ENCODE measurements around the gene DUS1L.

Gene DUS1L

DNA sequence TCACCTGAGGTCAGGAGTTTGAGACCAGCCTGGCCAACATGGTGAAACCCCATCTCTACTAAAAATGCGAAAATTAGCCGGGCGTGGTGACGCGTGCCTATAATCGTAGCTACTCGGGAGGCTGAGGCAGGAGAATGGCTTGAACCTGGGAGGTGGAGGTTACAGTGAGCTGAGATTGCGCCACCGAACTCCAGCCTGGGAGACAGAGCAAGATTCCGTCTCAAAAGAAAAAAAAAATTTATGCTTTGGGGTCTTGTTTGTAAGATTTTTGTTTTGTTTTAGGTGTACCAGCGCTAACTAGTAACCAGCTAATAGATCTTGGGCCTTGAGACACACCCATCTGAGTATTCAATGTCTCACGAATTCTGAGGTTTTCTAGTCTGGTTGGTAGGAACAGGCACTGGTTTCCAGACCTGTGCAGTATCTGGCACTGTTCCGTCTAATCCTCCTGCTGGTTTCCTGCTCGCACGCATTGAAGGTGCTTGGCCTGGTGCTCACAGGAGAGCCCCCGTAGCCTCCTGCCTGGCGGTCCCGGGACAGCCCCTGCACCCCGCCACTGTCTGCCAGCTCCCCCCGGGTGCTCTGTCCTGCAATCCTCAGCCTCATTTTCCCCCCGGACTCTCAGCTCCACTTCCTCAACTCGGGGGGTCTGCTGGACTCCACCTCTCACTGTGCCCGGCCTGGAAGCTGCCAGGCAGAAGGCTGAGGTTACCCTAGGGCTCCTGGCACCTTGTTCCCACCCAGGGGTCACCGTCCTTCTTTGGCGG, 10.6 kb upstream of the DUS1L start:
- no peak for DNase-seq (ENCODE audit: low read depth in 2 of 2)

DNA sequence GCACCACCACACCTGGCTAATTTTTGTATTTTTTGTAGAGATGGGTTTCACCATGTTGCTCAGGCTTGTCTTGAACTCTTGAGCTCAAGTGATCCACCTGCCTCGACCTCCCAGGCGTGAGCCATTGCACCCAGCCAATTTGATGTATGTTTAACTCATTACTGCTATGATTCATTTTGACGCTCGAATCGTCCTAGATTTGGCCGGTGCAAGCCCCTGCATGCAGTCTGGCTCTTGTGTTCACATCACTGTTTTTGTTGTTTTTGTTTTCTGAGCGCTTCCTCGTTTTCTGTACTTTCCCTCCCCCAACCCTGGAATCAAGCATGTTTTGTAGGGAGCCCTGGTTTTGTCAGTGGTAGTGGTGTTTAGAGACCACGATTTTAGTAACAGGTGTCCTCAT, 7.8 kb upstream of the DUS1L start:
- DNase-seq (ENCODE audit: low read depth in 2 of 2), result no peak

DNA sequence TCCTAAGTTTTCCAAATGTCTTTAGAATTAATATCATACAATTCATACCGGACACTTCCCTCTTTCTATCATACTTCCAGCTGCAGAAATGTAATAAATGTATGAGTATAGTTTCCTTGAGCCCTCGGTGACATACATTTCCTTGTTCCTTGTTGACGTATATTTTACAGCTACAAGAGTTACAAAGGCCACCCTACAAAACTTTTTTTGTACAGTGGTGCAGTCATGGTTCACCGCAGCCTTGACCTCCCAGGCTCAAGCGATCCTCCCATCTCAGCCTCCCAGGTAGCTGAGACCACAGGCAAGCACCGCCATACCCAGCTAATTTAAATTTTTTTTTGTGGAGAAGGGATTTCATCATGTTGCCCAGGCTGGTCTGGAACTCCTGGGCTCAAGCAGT, 7.2 kb upstream of the DUS1L start:
- no peak for DNase-seq (ENCODE audit: low read depth in 2 of 2)

DNA sequence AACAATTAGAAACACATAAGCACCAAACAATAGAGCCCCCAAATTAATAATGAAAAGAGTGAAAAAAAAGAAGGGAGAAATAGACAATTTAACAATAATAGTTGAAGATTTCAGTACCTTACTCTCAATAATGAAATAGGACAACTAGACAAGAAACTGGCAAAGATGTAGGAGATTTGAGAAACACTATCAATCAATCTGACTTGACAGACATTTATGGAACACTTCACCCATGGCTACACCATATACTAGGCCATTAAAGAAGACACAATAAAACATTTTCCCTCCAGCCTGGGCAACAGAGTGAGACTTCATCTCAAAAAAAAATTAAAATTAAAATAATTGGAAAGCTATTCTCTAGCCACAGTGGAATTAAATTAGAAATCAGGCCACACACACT, 5.0 kb upstream of the DUS1L start:
- DNase-seq (ENCODE audit: low read depth in 2 of 2), result no peak

- DNase-seq (ENCODE audit: low read depth in 2 of 2), result peak in 1 of 2 donors; percentile 23
These were observed 389 bp downstream of the DUS1L start for GRCh38 chr17:82065193-82065637.

- DNase-seq (ENCODE audit: low read depth in 2 of 2), result no peak
These were observed 991 bp downstream of the DUS1L start for GRCh38 chr17:82064433-82065192.

- no peak for DNase-seq (ENCODE audit: low read depth in 2 of 2)
These were observed 1.9 kb downstream of the DUS1L start for GRCh38 chr17:82063424-82064415.

GRCh38 chr17:82062984-82063368, 2.6 kb downstream of the DUS1L start:
- DNase-seq (ENCODE audit: low read depth in 2 of 2), result no peak

- DNase-seq (ENCODE audit: low read depth in 2 of 2), result no peak
These were observed 3.3 kb downstream of the DUS1L start for GRCh38 chr17:82062076-82062983.

- DNase-seq (ENCODE audit: low read depth in 2 of 2), result no peak
These were observed 4.3 kb downstream of the DUS1L start for GRCh38 chr17:82061047-82061925.

GRCh38 chr17:82060614-82061013, 5.0 kb downstream of the DUS1L start:
- DNase-seq (ENCODE audit: low read depth in 2 of 2), result no peak

- no peak for DNase-seq (ENCODE audit: low read depth in 2 of 2)
These were observed 5.6 kb downstream of the DUS1L start for GRCh38 chr17:82060001-82060380.

DNA sequence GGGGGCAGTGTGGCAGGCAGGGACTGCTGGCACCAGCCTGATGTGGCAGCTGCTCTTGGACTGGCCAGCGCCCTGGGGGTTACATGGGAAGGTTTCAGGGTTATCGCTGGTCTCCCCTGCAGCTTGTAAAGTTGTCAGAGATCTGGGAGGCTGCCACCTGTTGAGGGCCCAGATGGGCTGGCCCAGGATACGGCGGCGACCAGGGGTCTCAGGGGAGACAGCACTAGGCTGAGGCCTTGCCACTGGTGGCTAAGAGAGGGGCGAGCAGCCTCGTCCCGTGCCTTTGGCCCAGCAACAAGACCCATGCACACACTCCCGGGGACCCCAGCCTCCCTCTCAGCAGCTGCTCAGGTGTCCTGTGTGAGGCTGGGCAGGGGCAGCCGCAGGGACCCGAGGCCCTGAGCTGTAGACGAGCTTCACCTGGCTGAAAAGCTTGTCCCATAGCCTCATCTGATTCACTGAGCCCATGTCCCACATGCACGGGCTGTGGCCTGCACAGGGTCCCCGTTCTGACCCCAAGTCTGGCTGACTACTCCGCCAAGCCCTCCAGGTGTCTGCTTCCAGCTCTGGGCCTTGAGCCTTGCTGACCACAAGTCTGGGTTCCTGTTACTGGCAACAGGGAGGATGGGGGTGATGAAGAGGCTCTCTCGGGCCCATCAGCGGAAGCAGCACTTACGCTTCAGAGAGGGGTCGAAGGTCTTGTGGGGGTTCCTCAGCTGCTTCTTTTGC, 6.2 kb downstream of the DUS1L start:
- no peak for DNase-seq (ENCODE audit: low read depth in 2 of 2)

GRCh38 chr17:82058855-82059249, 6.8 kb downstream of the DUS1L start:
- DNase-seq (ENCODE audit: low read depth in 2 of 2), result no peak

DNA sequence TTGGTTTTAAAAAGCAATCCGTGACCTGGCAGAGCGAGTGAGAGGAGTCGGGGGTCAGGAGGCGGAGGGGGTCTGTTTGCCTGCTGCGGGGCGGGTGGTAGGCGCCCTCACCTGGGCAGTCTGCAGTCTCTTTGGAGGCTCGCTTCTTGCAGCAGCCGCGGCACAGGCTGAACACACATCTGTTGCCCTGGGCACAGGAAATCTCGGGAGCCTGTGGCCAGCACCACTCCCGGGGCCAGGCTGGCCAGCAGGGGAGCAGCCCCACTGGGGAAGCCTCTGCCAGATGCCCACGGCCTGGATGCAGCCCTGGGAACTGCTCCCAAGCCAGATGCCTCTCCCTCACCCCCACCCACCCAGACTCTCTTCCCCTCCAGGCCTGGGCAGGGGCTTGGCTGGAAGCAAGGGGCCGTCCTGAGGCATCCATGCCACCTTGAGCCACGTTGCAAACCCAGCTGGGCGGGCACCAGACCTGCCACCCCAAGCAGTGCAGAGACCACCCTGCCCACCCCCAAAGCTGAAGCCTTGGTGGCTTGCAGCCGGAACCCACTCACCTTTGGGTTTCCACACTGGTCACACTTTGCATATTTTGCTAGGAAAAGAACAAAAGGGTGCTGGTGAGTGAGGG, 7.3 kb downstream of the DUS1L start:
- no peak for DNase-seq (ENCODE audit: low read depth in 2 of 2)

DNA sequence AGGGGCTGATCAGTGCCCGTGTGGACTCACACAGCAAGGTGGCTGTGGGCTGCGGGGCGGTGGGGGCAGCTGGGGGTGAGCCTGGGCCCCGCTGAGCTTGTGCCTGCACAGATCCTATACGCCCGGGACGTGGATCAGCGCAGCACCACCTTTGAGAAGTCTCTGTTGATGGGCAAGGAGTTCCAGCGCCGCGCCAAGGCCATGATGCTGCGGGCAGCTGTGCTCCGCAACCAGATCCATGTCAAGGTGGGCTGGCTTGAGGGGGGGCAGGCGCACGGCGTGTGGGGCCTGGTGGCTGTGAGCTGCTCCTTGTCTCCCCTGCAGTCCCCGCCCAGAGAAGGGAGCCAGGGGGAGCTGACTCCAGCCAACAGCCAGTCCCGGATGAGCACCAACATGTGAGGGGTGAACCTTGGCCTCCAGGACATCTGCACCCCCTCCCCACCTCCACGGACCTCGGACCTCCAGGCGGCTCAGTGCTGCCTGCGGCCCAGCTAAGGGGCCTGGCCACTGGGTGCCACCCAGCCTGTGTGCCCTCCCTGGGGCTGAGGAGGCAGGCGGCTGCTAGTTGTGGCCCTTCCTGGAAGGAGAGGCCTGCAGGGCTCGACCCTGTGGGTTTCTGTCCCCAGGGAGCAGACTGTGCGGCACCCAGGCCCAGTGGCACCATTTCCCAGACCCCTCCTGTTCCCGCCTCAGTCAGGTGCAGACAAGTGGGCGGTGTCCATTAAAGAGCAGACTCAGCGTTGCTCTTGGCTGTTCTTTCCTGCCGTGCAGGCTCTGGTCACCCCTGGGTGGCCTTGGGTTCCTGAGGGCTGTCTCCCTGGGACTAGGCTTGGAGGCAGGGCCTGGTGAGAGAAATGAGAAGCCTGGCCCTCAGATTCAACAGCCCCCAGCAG, 8.6 kb downstream of the DUS1L start:
- DNase-seq (ENCODE audit: low read depth in 2 of 2), result no peak

GRCh38 chr17:82055965-82056728, 9.5 kb downstream of the DUS1L start:
- no peak for DNase-seq (ENCODE audit: low read depth in 2 of 2)

Data from stimulated activated CD4-positive, alpha-beta T cell treated with anti-CD3 and anti-CD28 coated beads, Interleukin-4, amount 100 ng/mL, for 48 hours (primary cell).